HepG2 (cell line): Measurements from ENCODE around the gene DHX16. TPM values are rescaled to one million over a fixed set of nuclear protein-coding genes. Genes with fewer than 3 reads are reported as not detected.

ENCODE experiments used
- CENPX ChIP-seq: sonication (generic); formaldehyde crosslinking; IDR thresholded peaks from 2 replicates; pipeline ENCODE4 v1.9.0; 2021; ENCODE audit warnings: mild to moderate bottlenecking, missing genetic modification reagents, moderate library complexity
- DBP ChIP-seq: sonication (generic); formaldehyde crosslinking; IDR thresholded peaks from 2 replicates; pipeline ENCODE4 v1.4.0; 2020; ENCODE audit warnings: missing genetic modification reagents; ENCODE audit errors: not compliant biosample characterization
- HNRNPH1 ChIP-seq: fragments of 200-400 bp; formaldehyde crosslinking; optimal IDR thresholded peaks from 2 replicates; pipeline ENCODE3; 2017; ENCODE audit warnings: mild to moderate bottlenecking, low read depth, low read length
- HNRNPK ChIP-seq: fragments of 200-400 bp; formaldehyde crosslinking; IDR thresholded peaks from 2 replicates; pipeline ENCODE4 v1.6.1; 2018; ENCODE audit warnings: low read length, low read depth, moderate library complexity, mild to moderate bottlenecking; ENCODE audit not compliant: poor library complexity, severe bottlenecking
- NFE2L2 ChIP-seq: fragments of 150-350 bp; IDR thresholded peaks from 2 replicates; pipeline ENCODE4 v1.6.1; 2014; ENCODE audit warnings: low read length
- PAXIP1 ChIP-seq: sonication (generic); formaldehyde crosslinking; conservative IDR thresholded peaks from 2 replicates; pipeline ENCODE4 v1.4.0; 2020; ENCODE audit warnings: mild to moderate bottlenecking, missing genetic modification reagents, moderate library complexity
- SMARCE1 ChIP-seq: fragments of 450-650 bp; IDR thresholded peaks from 2 replicates; pipeline ENCODE4 v1.6.1; 2017; ENCODE audit warnings: borderline replicate concordance
- SNAPC2 ChIP-seq: sonication (generic); formaldehyde crosslinking; IDR thresholded peaks from 2 replicates; pipeline ENCODE4 v1.8.1; 2022; ENCODE audit warnings: mild to moderate bottlenecking, missing genetic modification reagents
- TEAD2 ChIP-seq: sonication (generic); formaldehyde crosslinking; IDR thresholded peaks from 2 replicates; pipeline ENCODE4 v1.9.0; 2021; ENCODE audit warnings: missing genetic modification reagents
- ZNF691 ChIP-seq: sonication (generic); formaldehyde crosslinking; IDR thresholded peaks from 2 replicates; pipeline ENCODE4 v1.4.0; 2020; ENCODE audit warnings: missing genetic modification reagents, low read depth, mild to moderate bottlenecking, borderline replicate concordance
- ZNF704 ChIP-seq: sonication (generic); formaldehyde crosslinking; IDR thresholded peaks from 2 replicates; pipeline ENCODE4 v1.8.1; 2023; ENCODE audit warnings: mild to moderate bottlenecking, inconsistent platforms, moderate library complexity, missing genetic modification reagents, borderline replicate concordance
- polyA plus RNA-seq, 8 experiments: library from polyadenylated mRNA; depleted of rRNA in 3 of 8; stranded (reverse) in 7 of 8; unstranded in 1 of 8; fragments of >200 nt; fragmentation: Illumina TruSeq in 4 of 8; extraction: Trizol in 4 of 8; gene quantifications; 2 replicates each; pipeline versions ENCODE4 v1.2.1 to v1.2.3, GENCODE V29; 2011 to 2016; ENCODE audit warnings: low read depth in 4 of 8, missing spikeins in 1 of 8, mixed read lengths in 1 of 8; ENCODE audit not compliant: insufficient read depth in 1 of 8
- total RNA-seq, 5 experiments: library from RNA; depleted of rRNA; stranded (reverse); fragments of >200 nt; fragmentation: Illumina TruSeq; extraction: Trizol; gene quantifications; 2 replicates each; pipeline ENCODE4 v1.2.3, GENCODE V29; 2016; ENCODE audit warnings: low read depth in 1 of 5
- TF ChIP-seq, protein P1 (sequence below): sonication (generic); formaldehyde crosslinking; IDR thresholded peaks from 2 replicates; pipeline ENCODE4 v1.4.0; 2020; ENCODE audit warnings: missing genetic modification reagents, borderline replicate concordance
- TF ChIP-seq, protein P2 (sequence below): sonication (generic); formaldehyde crosslinking; IDR thresholded peaks from 2 replicates; pipeline ENCODE4 v1.4.0; 2020; ENCODE audit warnings: missing genetic modification reagents

Gene DHX16
- total and polyA plus RNA-seq, 2 of the 13 experiments (the other 11 are each of a cell fraction or from before 2014, with no cell fraction given) = 57.0 to 58.5 TPM

DNA sequence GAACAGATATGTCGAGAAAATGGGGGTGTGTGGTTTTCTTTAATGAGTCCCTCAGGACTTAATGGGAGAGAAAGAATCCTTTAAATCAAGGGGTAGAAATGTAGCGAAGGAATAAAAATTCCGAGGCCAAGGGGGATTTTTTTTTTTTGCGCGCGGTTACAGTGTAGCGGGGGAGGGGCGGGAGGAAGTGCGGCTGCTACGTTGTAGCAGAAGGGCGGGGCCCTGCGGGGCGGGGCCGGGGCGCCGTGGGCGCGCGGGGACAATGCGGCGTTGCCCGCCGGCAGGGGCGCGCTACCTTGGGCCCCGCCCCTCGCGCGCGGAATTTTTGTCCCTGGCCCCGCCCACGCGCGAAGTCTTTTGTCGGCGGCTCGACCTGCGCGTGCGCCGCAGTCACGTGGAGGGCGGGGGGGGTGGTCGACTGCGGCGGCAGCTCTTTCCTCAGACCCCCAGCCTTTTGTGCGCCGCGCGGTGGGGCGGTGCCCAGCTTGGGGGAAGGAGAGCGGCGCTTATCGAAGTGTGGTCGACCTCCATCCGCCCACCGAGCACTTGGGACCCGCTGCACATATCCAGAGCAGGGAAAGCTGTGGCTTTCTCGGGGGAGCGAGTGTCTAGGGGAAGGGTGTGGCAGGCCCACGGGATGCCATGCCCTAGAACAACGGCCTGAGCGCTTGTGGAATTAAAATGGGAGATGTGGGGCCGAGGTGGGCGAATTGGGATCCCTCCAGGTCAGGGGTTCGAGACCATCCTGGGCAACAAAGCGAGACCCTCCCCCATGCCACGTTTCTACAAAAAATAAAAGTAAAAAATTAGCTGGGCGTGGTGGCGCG, 48.6 kb upstream of the DHX16 start (continued):
- TF ChIP-seq SNAPC2 (CRISPR knock-in tag) (no peak), ZNF704 (CRISPR knock-in tag) (no peak), ZNF691 (CRISPR knock-in tag) (peak; percentile 29; the same call in 1 of the 2 replicates), HNRNPK (peak; percentile 85), HNRNPH1 (peak; percentile 36), PAXIP1 (no peak), DBP (peak; percentile 62), SMARCE1 (no peak), TEAD2 (0 out of 2 replicates have a peak, but pooled peaks have one; percentile 58), CENPX (CRISPR knock-in tag) (no peak), NFE2L2 (no peak)
- TF ChIP-seq, protein P1, sequence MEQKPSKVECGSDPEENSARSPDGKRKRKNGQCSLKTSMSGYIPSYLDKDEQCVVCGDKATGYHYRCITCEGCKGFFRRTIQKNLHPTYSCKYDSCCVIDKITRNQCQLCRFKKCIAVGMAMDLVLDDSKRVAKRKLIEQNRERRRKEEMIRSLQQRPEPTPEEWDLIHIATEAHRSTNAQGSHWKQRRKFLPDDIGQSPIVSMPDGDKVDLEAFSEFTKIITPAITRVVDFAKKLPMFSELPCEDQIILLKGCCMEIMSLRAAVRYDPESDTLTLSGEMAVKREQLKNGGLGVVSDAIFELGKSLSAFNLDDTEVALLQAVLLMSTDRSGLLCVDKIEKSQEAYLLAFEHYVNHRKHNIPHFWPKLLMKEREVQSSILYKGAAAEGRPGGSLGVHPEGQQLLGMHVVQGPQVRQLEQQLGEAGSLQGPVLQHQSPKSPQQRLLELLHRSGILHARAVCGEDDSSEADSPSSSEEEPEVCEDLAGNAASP (CRISPR knock-in tag) = no peak
- TF ChIP-seq, protein P2, sequence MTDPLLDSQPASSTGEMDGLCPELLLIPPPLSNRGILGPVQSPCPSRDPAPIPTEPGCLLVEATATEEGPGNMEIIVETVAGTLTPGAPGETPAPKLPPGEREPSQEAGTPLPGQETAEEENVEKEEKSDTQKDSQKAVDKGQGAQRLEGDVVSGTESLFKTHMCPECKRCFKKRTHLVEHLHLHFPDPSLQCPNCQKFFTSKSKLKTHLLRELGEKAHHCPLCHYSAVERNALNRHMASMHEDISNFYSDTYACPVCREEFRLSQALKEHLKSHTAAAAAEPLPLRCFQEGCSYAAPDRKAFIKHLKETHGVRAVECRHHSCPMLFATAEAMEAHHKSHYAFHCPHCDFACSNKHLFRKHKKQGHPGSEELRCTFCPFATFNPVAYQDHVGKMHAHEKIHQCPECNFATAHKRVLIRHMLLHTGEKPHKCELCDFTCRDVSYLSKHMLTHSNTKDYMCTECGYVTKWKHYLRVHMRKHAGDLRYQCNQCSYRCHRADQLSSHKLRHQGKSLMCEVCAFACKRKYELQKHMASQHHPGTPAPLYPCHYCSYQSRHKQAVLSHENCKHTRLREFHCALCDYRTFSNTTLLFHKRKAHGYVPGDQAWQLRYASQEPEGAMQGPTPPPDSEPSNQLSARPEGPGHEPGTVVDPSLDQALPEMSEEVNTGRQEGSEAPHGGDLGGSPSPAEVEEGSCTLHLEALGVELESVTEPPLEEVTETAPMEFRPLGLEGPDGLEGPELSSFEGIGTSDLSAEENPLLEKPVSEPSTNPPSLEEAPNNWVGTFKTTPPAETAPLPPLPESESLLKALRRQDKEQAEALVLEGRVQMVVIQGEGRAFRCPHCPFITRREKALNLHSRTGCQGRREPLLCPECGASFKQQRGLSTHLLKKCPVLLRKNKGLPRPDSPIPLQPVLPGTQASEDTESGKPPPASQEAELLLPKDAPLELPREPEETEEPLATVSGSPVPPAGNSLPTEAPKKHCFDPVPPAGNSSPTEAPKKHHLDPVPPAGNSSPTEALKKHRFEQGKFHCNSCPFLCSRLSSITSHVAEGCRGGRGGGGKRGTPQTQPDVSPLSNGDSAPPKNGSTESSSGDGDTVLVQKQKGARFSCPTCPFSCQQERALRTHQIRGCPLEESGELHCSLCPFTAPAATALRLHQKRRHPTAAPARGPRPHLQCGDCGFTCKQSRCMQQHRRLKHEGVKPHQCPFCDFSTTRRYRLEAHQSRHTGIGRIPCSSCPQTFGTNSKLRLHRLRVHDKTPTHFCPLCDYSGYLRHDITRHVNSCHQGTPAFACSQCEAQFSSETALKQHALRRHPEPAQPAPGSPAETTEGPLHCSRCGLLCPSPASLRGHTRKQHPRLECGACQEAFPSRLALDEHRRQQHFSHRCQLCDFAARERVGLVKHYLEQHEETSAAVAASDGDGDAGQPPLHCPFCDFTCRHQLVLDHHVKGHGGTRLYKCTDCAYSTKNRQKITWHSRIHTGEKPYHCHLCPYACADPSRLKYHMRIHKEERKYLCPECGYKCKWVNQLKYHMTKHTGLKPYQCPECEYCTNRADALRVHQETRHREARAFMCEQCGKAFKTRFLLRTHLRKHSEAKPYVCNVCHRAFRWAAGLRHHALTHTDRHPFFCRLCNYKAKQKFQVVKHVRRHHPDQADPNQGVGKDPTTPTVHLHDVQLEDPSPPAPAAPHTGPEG (CRISPR knock-in tag) = peak; percentile 67; the same call in 1 of the 2 replicates
